GM19035 (cell line): Measurements from ENCODE around the gene STMN1.
A peak's percentile ranks its signal among the peaks of the same experiment; 100 is the strongest.

Experiments used
- ATAC-seq: cut with Tn5 transposase; IDR thresholded peaks from one replicate; pipeline ENCODE4 v1.9.1; 2021; ENCODE audit not compliant: unreplicated experiment

Gene STMN1

DNA sequence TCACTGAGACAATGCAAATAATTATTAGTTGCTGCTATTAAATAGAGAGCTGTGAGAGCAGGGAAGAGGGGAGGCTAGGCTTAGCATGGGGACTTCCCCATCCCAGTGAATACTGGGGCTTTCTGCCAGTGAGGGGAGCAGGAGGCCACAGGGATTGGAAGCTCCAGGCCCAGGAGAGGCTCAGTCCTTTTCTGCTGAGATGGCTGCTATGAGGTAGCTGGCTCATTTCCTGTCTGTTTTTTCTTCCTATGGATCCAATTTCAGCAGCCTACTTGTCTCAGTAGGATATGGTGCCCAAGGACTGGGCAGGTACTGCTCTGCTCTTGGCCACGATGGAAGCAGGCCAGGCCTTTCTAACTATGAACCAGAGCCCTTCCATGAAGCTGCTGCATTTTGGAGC lies 10.0 kb downstream of the STMN1 start:
- no peak for ATAC-seq

GRCh38 chr1:25895365-25895990 lies 10.7 kb downstream of the STMN1 start:
- peak; percentile 92 for ATAC-seq

DNA sequence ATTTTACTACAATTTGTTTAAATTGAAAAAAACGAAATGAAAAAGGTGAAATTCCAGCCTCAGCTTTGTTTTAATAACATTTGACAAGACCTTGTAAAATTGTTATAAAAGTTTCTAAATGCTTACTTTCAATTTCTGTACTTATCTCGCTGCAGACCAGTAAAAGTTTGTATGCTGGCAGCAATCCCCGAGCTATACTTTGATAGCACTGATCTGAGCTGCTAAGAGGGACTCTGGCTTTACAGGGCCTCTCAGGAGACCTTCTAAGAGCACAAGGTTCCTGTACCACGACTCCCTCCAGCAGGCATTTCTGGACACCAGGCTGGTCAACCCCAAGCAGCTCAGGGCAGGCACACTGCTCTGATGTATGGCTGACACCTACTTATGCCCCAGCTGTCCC lies 13.1 kb downstream of the STMN1 start:
- no peak for ATAC-seq

DNA sequence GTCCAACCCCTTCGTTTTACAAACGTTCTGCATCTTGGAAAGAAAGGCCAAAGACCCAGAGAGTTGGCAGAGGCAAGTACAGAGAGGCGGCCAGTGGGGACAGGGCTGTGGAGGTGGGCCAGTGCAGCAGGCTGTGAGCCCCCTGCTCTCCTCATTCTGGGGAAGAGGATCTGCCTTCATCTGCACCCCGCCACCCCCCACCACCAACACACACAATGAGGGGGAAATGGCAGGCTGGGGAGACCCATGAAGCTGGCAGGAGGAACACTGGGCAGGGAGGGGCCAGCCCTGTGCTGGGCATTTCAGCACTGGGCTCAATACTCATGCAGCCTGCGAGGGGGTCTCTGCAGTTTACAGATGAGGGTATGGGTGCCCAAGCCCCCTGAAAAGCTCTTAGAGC lies 14.6 kb downstream of the STMN1 start:
- no peak for ATAC-seq

GRCh38 chr1:25890239-25891034 lies 15.8 kb downstream of the STMN1 start:
- ATAC-seq, result no peak

DNA sequence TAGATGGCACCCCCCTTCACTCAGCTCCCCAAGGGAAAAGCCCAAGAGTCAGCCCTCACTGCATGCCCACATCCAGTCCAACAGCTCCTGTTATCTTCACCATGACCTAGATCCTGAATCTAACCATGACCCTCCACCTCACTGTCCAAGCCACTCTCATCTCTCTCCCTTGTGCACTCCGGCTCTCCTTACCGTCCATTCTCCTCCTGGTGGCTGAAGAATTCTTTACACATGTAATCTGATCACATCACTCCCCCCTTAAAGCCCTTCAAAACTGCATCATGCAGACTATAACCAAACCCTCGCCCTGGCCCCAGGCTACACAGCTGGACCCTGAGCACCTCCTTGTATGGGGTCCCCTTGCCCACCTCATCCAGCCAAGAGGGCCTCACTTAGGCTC lies 16.7 kb downstream of the STMN1 start:
- no peak for ATAC-seq

DNA sequence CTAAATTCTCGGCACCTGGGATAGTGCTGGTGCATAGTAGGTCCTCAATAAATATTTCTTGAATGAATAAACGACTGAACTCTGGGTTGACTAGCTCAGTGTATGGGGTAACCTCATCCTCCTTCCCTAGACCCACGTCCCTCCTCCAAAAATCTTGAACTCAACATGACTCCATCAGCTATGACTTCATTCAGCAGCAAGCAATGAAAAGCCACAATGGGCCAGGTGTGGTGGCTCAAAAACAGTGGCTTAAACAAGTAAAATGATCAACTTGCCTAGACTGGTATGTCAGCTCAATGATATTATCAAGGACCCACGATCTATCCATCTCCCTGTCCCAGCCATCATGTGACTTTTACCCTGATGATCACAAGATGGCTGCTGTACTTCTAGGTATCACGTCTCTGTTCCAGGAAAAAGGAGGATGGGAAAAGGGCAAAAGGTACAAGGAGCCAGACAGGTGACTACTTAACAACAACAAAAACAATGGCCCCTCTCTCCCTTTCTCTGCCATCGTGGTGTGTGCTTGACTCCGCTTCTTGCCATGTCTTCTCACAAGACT lies 17.7 kb downstream of the STMN1 start:
- ATAC-seq, result no peak

DNA sequence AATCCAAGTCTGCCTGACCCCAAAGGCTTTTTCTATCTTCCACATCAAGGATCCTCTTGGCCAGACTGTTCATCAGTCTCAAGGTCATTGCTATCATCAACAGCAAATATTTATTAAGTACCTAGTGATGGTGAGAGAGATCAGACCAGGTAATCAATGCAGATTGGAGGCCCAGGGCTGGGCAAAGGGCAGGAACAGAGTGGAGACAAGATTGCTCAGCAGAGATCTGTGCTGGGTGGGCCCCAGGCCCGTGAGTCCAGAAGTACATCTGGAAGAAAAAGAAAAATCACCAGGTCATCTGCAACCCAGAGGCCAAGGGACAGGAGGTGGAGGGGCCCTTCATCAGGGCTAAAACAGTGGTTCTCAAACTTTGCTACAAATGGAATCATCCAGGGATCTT lies 20.6 kb downstream of the STMN1 start:
- no peak for ATAC-seq

DNA sequence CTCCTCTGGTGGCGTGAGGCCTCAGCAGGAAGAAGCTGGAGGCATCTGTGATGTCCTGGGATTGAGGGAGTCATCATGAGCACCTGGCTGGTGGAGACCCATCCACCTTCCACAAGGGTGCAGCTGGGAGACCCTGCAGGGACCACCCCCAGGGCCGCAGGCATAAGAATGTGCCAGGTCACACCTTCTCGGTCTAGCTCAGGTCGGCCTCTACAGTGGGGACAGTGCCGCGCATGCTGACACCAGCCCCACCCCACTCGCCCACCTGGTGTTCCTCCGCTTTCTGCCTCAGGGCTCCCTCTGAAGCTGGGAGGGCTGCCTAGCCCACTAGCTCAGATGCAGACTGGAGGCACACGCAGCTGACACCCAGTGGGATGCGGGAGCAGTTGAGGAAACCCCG lies 25.0 kb downstream of the STMN1 start:
- no peak for ATAC-seq

- no peak for ATAC-seq
These were observed 25.7 kb downstream of the STMN1 start for GRCh38 chr1:25880518-25880917.

DNA sequence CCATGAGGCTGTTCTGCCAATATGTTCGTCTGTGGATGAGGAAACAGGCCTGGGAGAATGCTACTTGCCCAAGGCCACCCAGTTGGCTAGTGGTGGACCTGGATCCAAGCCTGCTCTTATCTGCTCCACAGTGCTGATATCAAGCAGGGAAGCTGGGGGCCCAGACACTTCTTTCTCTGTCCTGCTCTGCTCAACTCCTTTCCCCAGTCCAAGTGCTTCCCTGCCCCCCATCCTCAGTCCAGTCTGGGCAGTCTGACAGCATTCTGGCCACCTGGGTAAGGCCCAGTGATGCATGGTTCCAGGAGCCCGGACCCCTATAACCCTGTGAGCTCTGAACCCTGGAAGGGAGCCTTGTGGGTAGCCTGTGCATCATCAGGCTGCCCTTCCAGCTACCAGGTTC lies 26.5 kb downstream of the STMN1 start:
- ATAC-seq, result no peak

DNA sequence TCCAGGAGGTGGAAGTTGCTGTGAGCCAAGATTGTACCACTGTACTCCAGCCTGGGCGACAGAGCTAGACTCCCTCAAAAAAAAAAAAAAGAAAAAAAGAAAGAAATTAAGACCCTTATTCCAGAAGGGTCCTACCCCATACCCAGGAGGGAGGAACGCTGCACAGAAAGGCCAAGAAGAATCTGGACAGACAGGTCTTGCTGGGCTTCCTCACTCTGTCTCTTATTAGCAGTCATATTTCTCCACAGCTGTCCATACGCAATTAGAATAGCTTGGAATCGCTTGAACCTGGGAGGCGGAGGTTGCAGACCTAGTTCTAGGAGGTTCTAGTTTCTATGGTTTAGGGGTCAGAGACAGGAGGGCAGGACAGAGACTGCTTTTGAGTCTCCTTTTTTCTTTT lies 27.5 kb downstream of the STMN1 start:
- no peak for ATAC-seq

DNA sequence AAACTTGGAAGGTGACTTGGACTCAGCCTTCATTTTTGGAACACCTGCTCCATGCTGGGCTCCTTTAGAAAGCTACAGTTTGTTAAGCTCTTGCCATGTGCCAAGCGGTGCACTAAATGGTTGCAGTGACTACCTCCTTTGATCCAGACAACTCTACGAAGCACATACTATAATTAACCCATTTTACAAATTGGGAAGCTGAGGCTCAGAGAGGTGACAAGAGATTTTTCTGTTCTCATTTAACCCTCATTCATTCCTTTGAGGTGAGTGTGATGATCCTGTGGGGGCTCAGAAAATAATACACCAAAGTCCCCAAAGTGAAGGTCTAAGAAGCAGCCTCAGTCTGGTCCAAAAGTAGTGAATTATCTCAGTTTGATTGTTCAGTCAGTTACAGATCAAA lies 29.1 kb downstream of the STMN1 start:
- ATAC-seq, result no peak

DNA sequence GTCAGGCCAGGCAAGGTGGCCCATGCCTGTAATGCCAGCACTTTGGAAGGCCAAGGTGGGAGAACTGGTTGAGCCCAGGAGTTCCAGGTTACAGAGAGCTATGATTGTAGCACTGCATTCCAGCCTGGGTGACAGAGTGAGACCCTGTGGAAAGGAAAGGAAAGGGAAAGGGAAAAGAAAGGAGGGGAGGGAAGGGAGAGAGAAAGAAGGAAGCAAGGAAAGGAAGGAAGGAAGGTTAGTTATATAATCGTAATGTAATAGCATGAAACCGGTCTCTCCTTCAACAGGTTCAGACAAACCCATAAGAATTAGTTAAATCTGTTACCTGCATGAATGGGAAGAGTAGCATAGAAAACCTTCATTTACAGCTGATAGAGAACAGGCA lies 29.5 kb downstream of the STMN1 start:
- no peak for ATAC-seq

DNA sequence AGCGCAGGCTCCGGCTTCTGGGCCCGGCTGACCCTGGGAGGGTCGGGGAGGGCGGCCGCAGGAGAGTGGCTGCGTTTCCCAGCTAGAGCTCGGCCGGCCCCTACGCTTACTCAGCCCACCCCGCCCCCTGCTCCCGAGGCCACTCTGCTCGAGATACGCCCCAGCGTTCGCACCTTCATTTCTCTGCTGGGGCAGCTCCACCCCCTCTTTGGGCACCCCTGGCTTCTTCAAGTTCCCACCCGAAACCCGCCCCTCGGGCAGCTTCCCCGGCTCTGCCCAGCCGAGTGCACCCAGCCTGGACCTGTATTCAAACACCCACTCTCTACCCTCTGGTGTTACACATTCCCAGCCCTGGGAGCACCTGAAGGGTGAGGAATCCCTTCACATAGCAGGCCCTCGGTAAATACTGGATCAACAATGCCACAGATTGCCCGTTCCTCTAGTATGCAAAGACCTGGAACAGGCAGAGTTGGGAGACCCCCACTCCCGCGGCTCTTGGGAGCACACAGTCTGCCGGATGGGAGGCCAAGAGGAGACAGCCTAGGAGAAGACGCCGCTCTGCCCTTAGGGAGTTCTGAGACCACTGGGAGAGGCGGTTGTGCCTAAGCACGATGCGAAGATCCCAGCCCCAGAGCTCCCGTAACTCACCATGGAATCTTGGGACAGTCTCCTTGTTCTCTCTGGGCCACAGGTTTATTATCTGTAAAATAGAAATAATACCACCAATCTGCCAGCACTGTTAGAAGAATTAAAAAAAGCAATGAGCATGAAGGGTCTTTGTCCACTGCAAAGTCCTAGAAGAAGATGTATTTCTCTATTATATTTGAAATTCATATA lies 30.1 kb downstream of the STMN1 start:
- peak; percentile 22 for ATAC-seq

DNA sequence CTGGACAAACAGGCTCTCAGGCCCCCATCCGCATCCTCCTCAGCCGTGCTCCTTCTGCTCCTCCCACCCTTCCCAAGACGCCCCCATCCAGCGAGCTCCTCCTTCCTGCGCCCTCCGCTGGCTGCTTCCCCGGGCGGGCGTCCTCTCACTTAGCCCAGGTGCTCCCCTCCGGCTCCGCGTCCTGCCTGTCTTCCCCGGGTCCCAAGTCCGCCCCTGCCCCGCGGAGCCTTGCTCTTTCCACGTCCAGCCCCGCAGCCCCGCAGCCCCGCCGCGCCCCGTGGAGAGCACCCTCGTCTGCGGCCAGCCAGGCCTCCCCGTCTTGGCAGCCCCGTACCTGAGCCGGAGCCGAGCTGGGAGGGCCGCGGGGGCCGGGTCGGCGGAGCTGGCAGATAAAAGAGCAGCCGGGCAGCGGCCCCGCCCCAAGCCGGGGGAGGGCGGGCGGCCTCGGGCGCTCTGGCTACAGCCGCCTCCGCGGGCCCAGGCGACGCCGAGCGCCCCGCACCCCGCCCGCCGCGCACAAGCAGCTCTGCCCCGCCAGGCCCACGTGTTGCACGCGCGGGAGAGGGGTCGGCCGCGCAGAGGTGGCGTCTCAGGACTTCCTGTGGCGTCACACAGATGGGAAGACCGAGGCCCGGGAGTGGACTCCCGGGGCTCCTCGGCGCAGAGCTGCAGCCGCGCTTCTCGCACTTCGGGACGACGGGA lies 30.9 kb downstream of the STMN1 start, which contains the start of gene PAQR7:
TSS of gene PAQR7 (minus strand) at position 555 of the 702 bp plus-strand sequence. CDS start 11,869 bp downstream, outside the sequence.
- peak; percentile 54 for ATAC-seq

DNA sequence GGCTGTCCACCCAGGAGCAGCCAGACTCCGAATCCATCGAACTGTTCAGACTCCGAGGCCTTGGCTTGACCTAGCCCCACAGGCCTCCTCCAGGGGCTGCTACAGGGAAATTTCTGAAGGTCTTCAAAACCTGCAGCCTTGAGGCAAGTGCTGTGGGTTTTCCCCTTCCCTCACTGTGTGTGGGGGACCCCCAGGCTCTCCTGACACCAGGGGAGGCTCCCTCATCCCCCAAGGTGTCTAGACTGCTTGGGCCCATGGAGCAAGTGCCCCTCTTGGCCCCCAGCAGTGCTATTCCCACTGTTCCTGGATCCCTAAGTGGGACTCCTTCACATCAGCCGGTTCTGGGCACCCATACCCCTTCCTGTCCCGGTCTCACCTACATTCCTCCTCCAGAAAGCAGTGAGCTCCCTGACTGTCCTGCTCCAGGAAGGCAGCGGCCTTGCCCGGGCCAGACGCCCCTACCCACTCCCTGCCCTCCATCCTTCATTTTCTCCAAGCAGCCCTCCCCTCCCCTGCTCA lies 31.5 kb downstream of the STMN1 start:
- ATAC-seq, result no peak

GRCh38 chr1:25874209-25874608 lies 32.0 kb downstream of the STMN1 start:
- no peak for ATAC-seq

- no peak for ATAC-seq
These were observed 33.1 kb downstream of the STMN1 start for GRCh38 chr1:25873120-25873519.

GRCh38 chr1:25872713-25873112 lies 33.5 kb downstream of the STMN1 start:
- no peak for ATAC-seq
